T1000 (cell line): ENCODE data around the gene NKD1.

Experiments
- DNase-seq: peaks from one replicate; lab custom pipeline; 2025; ENCODE audit warnings: mixed read lengths; lab: John Stamatoyannopoulos, UW

NKD1 gene

DNA sequence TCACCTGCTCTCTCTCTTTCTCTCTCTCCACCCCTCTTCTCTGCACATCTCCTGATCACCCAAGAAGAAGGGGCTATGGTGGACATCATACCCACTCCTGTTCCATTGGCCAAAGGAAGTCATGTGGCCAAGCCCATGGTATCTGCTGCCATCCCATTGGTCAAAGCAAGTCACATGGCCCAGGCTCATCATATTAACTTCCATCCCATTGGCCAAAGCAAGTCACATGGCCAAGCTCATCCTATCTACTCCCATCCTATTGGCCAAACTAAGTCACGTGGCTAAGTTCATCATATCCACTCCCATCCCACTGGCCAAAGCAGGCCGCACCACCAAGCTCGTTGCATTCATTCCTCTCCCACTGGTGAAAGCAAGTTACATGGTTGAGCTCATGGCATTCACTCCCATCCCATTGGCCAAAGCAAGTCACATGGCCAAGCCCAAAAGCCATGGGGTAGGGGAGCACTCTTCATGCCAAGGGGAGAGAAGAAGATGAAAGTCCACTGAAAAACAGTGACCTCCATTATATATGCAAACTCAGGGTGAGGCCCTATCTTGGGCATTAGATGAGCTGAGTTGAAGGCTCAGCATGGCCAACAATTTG is 103.7 kb downstream of the NKD1 start:
- no peak for DNase-seq

DNA sequence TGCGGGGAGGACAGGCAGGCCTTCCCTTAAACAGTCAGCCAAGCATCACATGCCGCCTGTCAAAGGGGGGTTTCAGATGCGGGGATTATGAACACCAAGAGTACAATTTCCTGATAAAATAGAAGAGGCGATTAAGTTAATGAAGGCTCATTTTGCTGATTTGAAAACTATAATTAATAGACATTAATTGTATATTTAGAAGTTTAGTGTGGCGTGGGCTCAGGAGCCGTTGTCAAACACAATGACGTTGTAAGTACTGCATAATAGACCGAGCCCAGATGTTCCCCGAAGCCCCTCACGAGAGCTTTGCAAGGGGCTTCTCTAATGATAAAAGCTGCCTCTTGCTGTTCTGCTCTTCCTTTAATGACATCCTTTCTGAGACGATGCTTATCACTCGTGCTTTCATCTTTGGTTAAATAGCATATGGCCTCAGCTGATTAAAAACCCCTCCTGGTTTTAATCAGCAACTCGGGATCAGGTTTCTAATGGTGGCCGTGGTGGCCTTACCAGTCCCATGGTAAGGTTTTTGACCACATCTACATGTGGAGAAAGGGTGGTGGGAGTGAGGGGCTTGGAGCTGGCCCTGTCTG is 104.7 kb downstream of the NKD1 start:
- no peak for DNase-seq

DNA sequence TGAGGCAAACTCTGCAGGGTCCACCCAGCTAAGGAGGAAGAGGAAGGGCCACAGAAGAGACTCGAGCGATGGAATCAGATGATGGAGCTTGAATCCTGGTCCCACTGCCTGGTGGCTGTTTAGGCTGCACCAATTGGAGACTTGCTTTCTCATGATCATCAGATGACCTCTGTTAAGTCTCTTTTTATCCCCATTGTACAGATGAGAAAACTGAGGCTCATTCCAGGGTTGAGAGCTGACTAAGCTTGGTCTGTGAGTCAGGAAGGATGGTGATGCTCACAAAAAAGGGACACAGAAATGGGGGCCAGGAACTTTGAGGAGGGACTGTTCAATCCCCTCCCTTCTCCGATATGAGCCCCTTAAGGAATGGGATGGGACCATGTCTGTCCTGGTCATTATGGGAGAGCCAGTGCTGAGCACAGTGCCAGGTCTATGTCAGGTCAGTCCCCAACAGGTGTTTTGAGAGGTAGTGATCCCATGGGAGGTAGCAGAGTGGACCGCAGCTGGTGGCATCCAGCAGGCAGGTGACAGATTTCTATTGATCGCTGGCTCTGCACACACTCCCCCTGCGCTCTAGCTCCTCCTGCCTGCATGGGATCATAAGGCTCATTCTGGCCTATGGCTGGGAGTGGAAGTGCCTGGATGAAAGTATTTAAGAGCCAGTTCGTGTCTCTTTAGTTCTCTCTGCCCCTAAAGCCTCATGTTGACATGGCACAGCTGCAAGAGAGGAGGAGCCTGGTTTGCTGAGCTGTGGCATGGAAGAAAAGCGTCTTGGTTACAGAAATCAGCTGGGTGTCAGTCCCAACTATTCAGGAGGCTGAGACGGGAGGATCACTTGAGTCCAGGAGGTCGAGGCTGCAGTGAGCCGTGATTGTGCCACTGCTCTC is 105.7 kb downstream of the NKD1 start:
- DNase-seq: no peak

DNA sequence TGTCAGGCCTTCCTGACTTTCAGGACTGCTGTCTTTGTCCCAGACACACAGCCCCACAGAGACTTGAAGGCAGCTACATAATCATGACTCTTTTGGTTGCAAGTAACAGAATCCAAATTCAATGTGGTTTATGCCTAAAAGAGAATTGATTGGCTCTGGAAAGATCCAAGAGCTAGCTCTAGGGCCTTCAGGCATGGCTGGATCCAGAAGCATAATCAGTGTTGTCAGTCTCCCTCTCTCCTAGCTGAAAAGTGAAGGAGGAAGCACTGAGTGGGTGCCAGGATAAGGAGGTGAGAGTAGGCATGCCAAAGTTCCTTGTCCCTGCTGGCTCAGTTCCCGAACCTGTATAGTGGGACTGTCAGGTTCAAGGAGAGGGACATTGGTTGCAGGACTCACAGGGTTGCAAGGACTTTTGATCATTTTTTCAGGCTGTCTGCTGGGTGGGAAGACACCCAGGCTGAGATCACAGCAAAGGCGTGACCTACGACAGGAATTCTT is 107.4 kb downstream of the NKD1 start:
- no peak for DNase-seq

DNA sequence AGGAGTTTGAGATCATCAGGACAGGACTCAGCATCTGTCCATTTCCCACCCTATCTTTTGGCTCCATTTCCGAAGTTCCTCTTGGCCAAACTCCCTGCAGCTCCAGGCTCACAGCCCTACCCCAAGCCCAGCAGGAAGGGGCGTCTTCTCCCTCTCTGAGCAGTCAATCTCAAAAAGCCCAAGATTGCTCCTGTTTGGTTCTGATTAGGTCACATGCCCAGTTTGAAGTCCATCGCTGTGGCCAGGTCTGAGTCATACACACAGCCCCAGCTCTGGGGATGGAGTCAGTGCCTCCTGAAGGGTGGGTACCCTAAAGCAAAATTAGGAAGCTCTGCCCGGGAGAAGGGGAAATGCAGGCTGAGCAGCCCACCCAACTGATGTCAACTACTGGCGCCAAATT is 109.0 kb downstream of the NKD1 start:
- DNase-seq: no peak

DNA sequence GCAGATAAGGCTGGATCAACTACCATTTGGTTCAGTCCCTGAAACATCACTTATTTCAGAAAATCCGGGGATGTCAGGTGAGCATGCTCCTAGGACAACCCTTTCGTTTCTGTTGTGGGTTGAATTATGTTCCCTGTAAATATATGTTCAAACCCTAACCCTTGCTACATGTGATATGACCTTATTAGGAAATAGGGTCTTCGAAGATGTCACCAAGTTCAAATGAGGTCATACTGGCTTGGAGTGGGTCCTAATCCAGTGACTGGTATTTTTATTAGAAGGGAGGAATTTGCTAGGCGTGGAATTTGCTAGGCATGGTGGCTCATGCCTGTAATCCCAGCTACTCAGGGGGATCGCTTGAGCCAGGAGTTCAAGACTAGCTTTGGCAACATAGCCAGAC is 111.6 kb downstream of the NKD1 start:
- no peak for DNase-seq

DNA sequence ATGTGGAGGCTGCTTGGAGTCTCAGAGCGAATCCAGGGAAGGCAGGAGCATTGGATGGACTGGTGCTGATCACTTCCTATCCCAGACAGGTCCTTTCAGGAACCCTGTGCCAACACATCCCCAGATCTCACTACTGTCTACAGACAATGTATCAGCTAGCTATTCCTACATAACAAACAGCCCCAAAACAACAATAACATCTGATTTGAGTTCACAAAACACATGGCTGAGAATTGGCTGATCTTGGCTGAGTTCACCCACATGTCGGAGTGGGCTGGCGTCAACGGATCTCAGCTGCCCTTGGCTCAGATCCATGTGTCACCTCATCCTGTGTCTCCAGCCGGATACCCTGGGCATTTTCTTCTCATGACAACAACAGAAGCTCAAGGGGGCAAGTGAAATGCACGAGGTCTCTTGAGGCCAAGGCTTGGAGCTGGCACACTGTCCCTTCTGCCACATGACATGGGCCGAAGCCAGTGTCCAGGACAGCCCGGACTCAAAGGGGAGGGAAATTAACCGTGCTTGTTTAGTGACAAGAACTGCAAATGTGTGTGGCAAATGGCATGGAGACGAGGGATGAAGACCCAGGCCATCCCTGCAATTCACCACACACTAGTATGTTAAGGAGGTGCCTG is 114.2 kb downstream of the NKD1 start:
- DNase-seq: no peak

DNA sequence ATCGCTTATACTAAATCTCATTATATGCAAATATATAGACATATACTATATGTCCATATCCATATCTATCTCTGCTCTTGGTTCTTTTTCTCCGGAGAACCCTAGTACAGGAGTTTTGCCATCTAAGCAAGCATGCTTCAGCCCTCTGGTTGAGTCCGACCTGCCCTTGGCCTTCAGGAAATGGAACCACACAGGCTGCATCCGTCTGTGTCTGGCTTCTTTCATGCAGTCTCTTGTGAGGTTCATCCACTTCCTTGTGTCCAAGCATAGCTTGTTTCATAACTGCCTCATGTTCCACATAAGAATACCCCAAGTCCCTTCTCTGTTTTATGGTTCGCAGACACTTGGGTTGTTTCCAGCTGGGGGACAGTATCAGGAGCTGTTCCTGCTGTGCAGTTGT is 116.1 kb downstream of the NKD1 start:
- DNase-seq: no peak

DNA sequence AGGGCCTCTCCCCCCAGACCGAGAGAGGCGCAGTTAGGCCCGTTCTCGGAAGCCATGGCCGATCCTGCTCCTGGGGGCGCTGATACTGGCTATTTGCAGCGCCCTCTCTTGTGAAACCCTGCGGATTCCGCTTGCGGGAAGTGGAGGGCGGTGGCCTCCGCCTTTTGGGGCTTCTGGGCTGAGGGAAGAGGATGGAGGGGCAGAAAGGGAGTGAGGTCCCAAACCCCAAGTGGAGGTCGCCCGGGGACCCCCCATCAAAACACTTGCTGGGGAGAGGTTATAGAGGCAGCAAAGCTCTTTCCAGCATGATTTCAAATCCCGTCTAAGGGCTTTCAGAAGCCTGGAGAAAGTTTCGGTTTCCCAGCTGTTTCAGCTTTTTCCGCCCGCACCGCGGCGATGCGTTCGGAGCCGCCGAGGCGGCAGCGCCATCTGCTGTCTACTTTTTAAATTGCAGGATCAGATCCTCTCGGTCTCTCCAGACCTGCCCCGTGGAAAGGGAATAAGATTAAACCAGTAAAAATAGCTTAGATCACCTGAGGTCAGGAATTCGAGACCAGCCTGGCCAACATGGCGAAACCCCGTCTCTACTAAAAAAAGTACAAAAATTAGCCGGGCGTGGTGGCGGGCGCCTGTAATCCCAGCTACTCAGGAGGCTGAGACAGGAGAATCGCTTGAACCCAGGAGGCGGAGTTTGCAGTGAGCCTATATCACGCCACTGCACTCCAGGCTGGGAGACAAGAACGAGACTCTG is 117.1 kb downstream of the NKD1 start:
- peak; percentile 45 for DNase-seq

DNA sequence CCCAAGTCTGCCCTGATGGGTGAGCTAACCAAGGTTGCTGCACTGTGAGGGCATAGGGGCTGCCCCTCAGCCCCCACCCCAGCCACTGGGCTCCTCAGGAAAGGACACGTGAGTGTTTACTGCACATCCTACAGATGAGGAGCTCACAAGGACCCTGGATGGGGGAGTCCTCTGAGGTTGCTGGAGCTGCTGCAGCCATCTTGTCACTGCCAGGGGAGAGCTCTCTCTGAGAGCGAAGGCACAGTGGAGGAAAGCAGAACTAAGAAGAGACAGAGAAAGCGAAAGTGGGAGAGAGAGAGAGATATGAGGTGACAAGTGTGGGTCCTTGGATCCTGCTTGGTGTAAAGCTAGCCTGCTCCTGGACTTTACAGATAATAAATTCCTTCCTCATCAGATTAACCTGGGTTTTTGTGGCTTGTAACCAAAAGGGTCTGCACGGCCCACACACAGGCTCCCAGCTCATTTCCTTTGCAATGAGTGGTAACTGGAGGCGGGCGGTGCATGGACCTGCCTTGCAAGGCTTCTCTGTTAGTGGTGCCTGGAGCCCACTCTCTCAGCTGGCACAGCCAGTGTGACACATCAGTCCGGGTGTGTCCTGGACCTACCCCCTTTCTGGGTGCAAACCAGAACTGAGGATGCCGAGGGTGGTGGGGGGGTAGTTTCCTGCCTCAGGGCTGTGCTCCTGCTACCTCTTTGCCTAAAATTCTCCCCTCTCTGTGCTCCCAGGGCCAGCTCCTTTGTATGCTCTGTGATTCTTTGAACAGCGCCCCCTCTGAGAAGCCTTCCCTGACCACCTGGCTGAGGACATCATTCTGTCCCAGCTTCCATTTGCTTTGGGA is 118.7 kb downstream of the NKD1 start:
- DNase-seq: no peak

DNA sequence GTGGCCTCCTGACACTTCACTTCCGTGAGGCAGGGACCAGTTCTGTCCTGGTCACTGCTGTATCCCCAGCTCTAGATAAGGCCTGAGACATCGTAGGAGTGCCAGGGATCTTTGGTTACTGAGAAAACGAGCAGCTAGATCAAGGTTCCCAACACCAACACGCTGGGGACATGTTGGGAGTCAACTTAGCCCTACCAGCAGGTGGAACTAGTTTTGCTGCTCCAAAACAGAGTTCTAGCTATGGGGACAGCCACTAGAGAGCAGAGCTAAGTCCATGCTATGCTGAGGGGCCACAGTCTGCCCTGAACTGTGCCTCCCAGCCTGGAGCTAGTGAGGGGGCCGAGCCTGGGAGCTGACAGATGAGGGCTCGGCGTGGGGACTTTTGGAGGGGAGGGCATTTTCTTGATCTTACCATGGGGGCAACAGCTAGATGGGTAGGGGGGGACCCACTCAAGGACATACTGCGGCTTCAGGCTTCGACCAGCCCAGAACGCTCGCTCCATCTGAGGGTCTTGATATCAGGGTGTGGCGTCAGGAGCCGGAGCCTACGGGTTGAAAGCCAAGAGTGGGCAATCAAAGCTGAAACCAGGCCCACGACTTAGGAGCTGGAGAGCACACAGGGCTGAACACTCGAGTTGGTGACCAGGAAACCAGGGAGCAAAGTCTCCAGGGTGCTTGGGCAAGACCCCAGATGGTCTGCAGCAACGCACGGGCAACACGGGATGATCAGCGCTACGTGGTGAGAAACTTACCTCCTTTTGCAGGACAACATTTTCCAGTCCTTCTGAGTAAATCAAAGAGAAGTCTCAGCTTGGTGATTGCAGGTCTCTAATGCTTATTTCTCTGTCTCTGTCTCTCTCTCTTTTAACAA is 119.5 kb downstream of the NKD1 start:
- no peak for DNase-seq

DNA sequence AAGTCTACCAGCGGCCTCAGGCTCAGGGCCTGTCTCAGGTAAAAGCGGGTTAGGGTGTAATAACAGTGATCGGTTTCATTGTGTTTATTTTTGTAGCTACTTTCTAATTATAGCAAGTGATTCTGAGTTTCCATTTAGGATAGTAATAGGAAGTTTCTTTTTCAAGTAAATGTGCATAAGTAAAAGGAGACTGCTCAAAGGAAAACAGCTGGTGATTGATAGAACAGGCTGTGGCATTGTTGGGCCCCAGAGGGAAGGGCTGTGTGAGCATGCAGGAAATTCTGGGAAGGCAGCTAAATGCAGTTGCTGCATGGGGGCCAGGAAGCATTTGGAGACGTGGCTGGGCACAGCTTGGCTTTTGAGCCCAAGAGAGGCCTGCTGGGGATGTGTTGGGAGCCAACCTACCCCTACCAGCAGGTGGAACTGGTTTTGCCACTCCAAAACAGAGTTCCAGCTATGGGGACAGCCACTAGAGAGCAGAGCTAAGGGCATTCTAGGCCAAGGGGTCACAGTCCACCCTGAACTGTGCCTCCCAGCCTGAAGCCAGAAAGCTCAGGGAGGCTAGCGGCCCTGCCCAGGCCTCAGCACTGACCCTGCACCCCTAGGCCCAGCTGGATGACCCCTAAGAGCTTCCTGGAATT is 120.3 kb downstream of the NKD1 start:
- no peak for DNase-seq

DNA sequence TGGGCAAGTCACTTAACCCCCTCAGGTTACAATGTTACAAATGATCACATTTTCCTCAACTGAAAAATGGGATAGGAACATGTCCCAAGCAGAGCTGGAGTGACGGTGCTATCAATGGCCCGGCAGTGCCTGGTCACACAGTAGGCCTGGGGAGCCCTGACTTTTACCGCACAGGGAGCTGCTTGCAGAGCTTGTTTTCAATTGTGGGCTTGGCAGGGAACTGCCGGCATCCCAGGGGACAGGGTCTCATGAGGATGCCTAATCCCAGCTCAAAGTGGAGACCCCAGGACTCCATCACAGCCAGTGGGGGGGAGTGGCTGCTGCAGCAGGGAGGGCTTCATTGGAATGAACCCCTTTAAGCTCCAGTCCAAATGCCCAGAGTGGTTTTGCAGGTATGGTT is 121.5 kb downstream of the NKD1 start:
- DNase-seq: no peak

DNA sequence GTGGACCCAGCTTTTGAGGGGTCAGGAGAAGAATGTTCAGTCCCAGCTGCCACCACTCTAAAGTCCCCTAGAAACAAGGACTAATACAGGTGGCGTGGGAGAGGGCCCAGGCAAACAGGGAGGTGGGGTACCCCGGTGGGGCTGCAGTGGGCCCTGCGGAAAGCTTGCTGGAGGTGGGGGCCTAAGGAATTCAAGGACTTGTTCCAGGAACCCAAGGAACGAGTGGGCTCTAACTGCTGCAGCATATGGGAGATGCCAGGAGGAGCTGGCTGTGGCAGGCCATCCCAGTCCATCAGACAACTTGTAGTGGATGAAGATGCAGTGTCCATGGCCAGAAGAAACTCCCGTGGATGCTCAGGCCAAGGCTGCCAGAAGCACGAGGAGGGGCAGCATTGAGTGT is 122.3 kb downstream of the NKD1 start:
- no peak for DNase-seq

DNA sequence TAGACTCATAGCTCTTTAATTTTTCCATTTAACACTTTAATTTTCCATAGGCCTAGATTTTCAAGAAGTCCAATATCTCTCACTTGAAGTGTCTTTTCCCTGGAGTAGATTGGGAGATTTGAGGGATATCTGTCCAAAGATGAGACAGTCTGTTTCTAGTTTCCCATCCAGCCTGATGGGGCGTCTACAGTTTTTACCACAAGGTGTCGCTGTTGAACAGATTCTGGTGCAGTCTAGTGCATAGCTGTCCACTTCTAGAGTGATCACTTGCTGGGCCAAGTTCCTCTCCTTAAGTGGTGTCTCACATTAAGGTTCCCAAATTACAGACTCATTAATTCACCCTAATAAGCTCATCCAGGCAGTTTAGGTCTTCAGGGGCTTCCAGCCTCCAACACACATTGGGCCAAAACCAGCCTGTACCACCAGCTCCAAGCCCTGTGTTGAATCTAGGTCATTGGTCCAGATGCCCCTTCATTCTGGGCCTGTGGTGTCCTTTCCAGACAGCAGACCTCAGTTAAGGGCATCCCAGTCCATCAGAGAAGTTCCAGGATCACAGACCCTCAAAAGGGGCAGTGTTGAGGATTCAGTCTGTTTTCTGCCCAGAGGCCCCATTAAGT is 123.6 kb downstream of the NKD1 start:
- DNase-seq: no peak

DNA sequence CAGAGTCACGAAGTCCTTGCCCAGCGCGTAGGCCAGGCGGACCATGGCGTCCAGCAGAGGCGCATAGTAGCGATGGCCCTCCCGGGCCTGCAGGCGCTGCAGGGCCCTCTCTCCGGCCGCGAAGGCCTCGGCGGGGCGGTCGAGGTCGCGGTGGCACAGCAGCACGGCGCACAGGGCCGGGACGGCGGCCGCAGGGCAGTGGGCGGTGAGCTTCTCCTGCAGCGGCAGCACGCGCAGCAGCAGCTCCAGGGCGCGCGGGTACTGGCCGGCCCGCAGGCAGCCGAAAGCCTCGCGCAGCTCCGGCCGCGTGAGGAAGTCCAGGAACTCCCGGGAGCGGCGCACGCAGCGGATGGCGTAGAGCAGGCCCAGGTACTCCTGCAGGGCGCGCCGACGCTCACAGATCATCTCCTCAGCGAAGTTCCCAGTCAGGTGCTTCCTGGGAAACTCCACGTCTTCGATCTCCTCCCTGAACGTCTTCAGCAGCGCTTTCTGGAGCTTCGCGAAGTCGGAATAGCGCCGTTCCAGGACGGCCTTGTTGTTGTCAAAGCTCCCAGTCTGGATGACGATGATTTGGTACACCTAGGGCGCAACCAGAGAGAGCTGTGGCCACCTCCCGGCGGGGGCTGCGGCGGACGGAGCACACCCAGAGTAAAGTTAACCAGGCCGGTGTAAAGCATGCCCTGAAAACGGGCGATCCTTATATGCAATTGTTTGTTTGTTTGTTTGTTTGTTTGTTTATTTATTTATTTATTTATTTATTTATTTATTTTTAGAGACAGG is 125.5 kb downstream of the NKD1 start:
- no peak for DNase-seq

DNA sequence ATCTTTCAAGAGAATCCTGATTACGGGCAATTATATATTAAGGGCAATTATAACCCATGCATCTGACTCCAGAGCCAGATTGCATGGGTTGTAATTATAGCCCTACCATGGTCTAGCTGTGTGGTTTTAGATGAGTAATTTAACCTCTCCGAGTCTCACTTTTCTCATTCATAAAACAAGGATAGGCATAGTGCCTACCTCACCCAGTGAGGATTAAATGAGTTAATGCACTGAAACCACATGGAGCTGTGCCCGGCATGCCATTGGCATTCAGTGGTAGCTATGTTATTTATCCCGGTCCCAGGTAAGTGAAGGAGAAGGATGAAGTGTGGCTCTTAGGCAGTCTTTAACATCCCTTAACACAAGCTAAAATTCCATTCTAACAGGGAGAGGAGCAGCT is 126.6 kb downstream of the NKD1 start:
- no peak for DNase-seq
